ENCODE data around the gene PAPOLA. TPM values are rescaled to one million over a fixed set of nuclear protein-coding genes. Genes with fewer than 3 reads are reported as not detected.

The PAPOLA gene
- total RNA-seq, 1 experiment from 2014 or later: 223 TPM

GRCh38 chr14:96461950-96462798 is 40.0 kb upstream of the PAPOLA start:
- H3K4me2 ChIP-seq (ENCODE audit: low read length): no peak overlapping the region
- H3K79me2 ChIP-seq (ENCODE audit: insufficient read depth, low read length): no peaks in the 10 kb centered on the region
- H3K9me3 ChIP-seq (ENCODE audit: control insufficient read depth in 1 of 2, insufficient read depth in 1 of 2, low read depth in 1 of 2, low read length in 2 of 2): no peaks in the 10 kb centered on the region
- POLR2A ChIA-PET: no interaction called here
- no peaks in the 10 kb centered on the region for H3K27me3 ChIP-seq (ENCODE audit: insufficient read depth, low read length)
- no peak for ATAC-seq
- no peak overlapping the region for H3K27ac ChIP-seq (ENCODE audit: low read depth, low read length)
- DNase-seq (ENCODE audit: low read depth, low spot score): no peak
- no peaks in the 10 kb centered on the region for H4K20me1 ChIP-seq (ENCODE audit: insufficient read depth)
- H3K36me3 ChIP-seq (ENCODE audit: control insufficient read depth in 1 of 2, insufficient read depth in 2 of 2, low read length in 2 of 2): no peaks in the 10 kb centered on the region
- RAD21 ChIA-PET (ENCODE audit: low non-redundant PET in 1 of 2, low total read pairs in 2 of 2, uncharacterized antibody in 2 of 2, unreplicated experiment in 2 of 2): no interaction called here
- no peaks in the 10 kb centered on the region for H3K9me2 ChIP-seq (ENCODE audit: insufficient read depth)
- no peak overlapping the region for H3K9ac ChIP-seq (ENCODE audit: low read length)
- no TSS peak for BruUV-seq (replicated peaks)
- TF ChIP-seq ELF1 (IDR thresholded peaks at IDR 0.05; ENCODE audit: borderline replicate concordance, low read depth) (no peak), REST (IDR thresholded peaks at IDR 0.05; ENCODE audit: low read depth) (no peak), EGR1 (IDR thresholded peaks at IDR 0.05; ENCODE audit: low read depth) (no peak), CEBPB (IDR thresholded peaks at IDR 0.05; ENCODE audit: low read depth) (no peak), JUND (IDR thresholded peaks at IDR 0.05) (no peak), CBX3 (IDR thresholded peaks at IDR 0.05; ENCODE audit: low read depth) (no peak), TCF7L2 (IDR thresholded peaks at IDR 0.05; ENCODE audit: borderline replicate concordance, extremely low read depth, insufficient read depth, insufficient read length) (no peak), MAX (IDR thresholded peaks at IDR 0.05) (no peak), EZH2 (IDR thresholded peaks at IDR 0.05) (no peak), ZFX (IDR thresholded peaks at IDR 0.05) (no peak), ZNF274 (IDR thresholded peaks at IDR 0.05; ENCODE audit: low read depth, low read length) (no peak), POLR2AphosphoS5 (IDR thresholded peaks at IDR 0.05; ENCODE audit: low read depth, low read length) (no peak)
- TF ChIP-seq, protein P1, sequence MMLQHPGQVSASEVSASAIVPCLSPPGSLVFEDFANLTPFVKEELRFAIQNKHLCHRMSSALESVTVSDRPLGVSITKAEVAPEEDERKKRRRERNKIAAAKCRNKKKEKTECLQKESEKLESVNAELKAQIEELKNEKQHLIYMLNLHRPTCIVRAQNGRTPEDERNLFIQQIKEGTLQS (IDR thresholded peaks at IDR 0.05): no peak
- TF ChIP-seq, protein P2, sequence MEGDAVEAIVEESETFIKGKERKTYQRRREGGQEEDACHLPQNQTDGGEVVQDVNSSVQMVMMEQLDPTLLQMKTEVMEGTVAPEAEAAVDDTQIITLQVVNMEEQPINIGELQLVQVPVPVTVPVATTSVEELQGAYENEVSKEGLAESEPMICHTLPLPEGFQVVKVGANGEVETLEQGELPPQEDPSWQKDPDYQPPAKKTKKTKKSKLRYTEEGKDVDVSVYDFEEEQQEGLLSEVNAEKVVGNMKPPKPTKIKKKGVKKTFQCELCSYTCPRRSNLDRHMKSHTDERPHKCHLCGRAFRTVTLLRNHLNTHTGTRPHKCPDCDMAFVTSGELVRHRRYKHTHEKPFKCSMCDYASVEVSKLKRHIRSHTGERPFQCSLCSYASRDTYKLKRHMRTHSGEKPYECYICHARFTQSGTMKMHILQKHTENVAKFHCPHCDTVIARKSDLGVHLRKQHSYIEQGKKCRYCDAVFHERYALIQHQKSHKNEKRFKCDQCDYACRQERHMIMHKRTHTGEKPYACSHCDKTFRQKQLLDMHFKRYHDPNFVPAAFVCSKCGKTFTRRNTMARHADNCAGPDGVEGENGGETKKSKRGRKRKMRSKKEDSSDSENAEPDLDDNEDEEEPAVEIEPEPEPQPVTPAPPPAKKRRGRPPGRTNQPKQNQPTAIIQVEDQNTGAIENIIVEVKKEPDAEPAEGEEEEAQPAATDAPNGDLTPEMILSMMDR (IDR thresholded peaks at IDR 0.05 in 2 of 3, conservative IDR thresholded peaks at IDR 0.05 in 1 of 3; ENCODE audit: borderline replicate concordance in 1 of 3, insufficient read depth in 1 of 3, low read depth in 2 of 3, low read length in 2 of 3): no peak
- CTCF ChIA-PET: no interaction called here
- H2AFZ ChIP-seq (ENCODE audit: low read depth, low read length, poor library complexity, severe bottlenecking): no peak overlapping the region
- no peaks in the 10 kb centered on the region for H3K4me1 ChIP-seq (ENCODE audit: control insufficient read depth in 1 of 2, insufficient read depth in 2 of 2, low read length in 2 of 2)
- no peak overlapping the region for H3K4me3 ChIP-seq (replicated peaks in 1 of 2; ENCODE audit: low read depth in 1 of 2, low read length in 2 of 2)
- intact Hi-C loops (cut with micrococcal nuclease): no loop called here

All from HCT116 (cell line).